Measurements from ENCODE around the gene ABCA1.
"Not testable (repeated sequence)": the region's sequence is repeated elsewhere in the genome, so short reads cannot be mapped to it uniquely, and the experiment has no call there.

The ABCA1 gene

GRCh38 chr9:104868687-104869404, 59.1 kb downstream of the ABCA1 start:
- no peak for DNase-seq

- DNase-seq = no peak
Observed at GRCh38 chr9:104868303-104868686, 59.7 kb downstream of the ABCA1 start.

- no peak for DNase-seq
Observed at GRCh38 chr9:104866191-104866590, 61.8 kb downstream of the ABCA1 start.

- DNase-seq = no peak
Observed at GRCh38 chr9:104864675-104865104, 63.3 kb downstream of the ABCA1 start.

- DNase-seq = peak; percentile 44
Observed at GRCh38 chr9:104863180-104863883, 64.6 kb downstream of the ABCA1 start.

- DNase-seq = no peak
Observed at GRCh38 chr9:104861397-104861796, 66.6 kb downstream of the ABCA1 start.

- peak; percentile 59 for DNase-seq
Observed at GRCh38 chr9:104860263-104860662, 67.7 kb downstream of the ABCA1 start.

GRCh38 chr9:104858846-104859245, 69.1 kb downstream of the ABCA1 start:
- no peak for DNase-seq

- no peak for DNase-seq
Observed at GRCh38 chr9:104858271-104858670, 69.7 kb downstream of the ABCA1 start.

GRCh38 chr9:104856413-104856941, 71.5 kb downstream of the ABCA1 start:
- no peak for DNase-seq

- no peak for DNase-seq
Observed at GRCh38 chr9:104855807-104856206, 72.1 kb downstream of the ABCA1 start.

GRCh38 chr9:104855258-104855657, 72.7 kb downstream of the ABCA1 start:
- DNase-seq = not testable (repeated sequence)

GRCh38 chr9:104854613-104855012, 73.3 kb downstream of the ABCA1 start:
- no peak for DNase-seq

- no peak for DNase-seq
Observed at GRCh38 chr9:104853683-104854082, 74.3 kb downstream of the ABCA1 start.

GRCh38 chr9:104853159-104853558, 74.8 kb downstream of the ABCA1 start:
- DNase-seq = no peak

- DNase-seq = no peak
Observed at GRCh38 chr9:104851546-104851920, 76.4 kb downstream of the ABCA1 start.

- no peak for DNase-seq
Observed at GRCh38 chr9:104850786-104851545, 77.0 kb downstream of the ABCA1 start.

- DNase-seq = no peak
Observed at GRCh38 chr9:104849023-104849422, 78.9 kb downstream of the ABCA1 start.

- DNase-seq = no peak
Observed at GRCh38 chr9:104844710-104845109, 83.2 kb downstream of the ABCA1 start.

- no peak for DNase-seq
Observed at GRCh38 chr9:104843644-104844240, 84.2 kb downstream of the ABCA1 start.

GRCh38 chr9:104842698-104843097, 85.3 kb downstream of the ABCA1 start:
- DNase-seq = no peak

GRCh38 chr9:104841601-104842141, 86.3 kb downstream of the ABCA1 start:
- DNase-seq = no peak

GRCh38 chr9:104838958-104839357, 89.0 kb downstream of the ABCA1 start:
- DNase-seq = no peak
